Left lung (tissue), 10 donors: Measurements from ENCODE around the gene NPL. TPM values are rescaled to one million over a fixed set of nuclear protein-coding genes. Genes with fewer than 3 reads are reported as not detected.

Experiments used
- ATAC-seq: fragments of 200-7000 bp; cut with Tn5 transposase; one replicate; pipeline ENCODE4 v1.9.1; 2020; ENCODE audit warnings: moderate library complexity
- DNase-seq, 4 donors: peaks; one replicate each; pipeline ENCODE4 v3.0.0-alpha.2; 2013 to 2020
- H3K27ac ChIP-seq, 2 donors: fragments of 200-600 bp; sonication (generic) in 1 of 2; one replicate each; pipeline versions ENCODE4 v1.5.0 to v1.8.0; 2020 to 2021
- H3K27me3 ChIP-seq, 2 donors: fragments of 200-600 bp; sonication (generic) in 1 of 2; one replicate each; pipeline versions ENCODE4 v1.5.0 to v1.8.0; 2020 to 2021
- H3K36me3 ChIP-seq, 2 donors: fragments of 200-600 bp; sonication (generic) in 1 of 2; one replicate each; pipeline versions ENCODE4 v1.5.0 to v1.8.0; 2020 to 2021
- H3K4me1 ChIP-seq, 2 donors: fragments of 200-600 bp; one replicate each; pipeline ENCODE4 v1.8.0; 2021
- H3K4me3 ChIP-seq, 2 donors: fragments of 200-600 bp; sonication (generic) in 1 of 2; one replicate each; pipeline versions ENCODE4 v1.5.0 to v1.8.0; 2020 to 2021; ENCODE audit warnings: mild to moderate bottlenecking in 1 of 2
- H3K9me3 ChIP-seq, 2 donors: fragments of 200-600 bp; sonication (generic) in 1 of 2; one replicate each; pipeline versions ENCODE4 v1.5.0 to v1.8.0; 2020 to 2021
- CTCF ChIP-seq, 2 donors: fragments of 200-600 bp; sonication (generic) in 1 of 2; IDR thresholded peaks; one replicate each; pipeline versions ENCODE4 v1.5.0 to v1.8.0; 2021; ENCODE audit warnings: antibody characterized with exemption in 2 of 2
- intact Hi-C, 2 donors: fragments of 100-400 bp; cut with DNase I; formaldehyde crosslinking; loops; one replicate each; pipeline versions ENCODE4 v1.11.2 to v1.14.2; 2022
- polyA plus RNA-seq, 6 donors: library from polyadenylated mRNA; unstranded; fragments of 120-200 nt; gene quantifications; one replicate each; pipeline ENCODE4 v1.2.1, GENCODE V29; 2013; ENCODE audit not compliant: insufficient read length in 6 of 6
- total RNA-seq, 2 donors: library from RNA; stranded (reverse); fragmentation: NEBNext Ultra II Directional; extraction: Animal tissue kit (Norgen Biotek cat#: 25700); gene quantifications; one replicate each; pipeline ENCODE4 v1.2.1, GENCODE V29; 2021
- donor health status: DM: no; HTN: yes; CAD: no.
- donor health status: DM: no; HTN: no; CAD: no.

Gene NPL
- total and polyA plus RNA-seq, 8 donors, result 6.4 to 73.5 (median 8.6) TPM

- no peak overlapping the region for H3K27ac ChIP-seq
- DNase-seq, result no peak
- H3K27me3 ChIP-seq, result no peaks in the 10 kb centered on the region
- no peaks in the 10 kb centered on the region for H3K9me3 ChIP-seq
- no peaks in the 10 kb centered on the region for H3K36me3 ChIP-seq
- intact Hi-C loops, result no loop called here
- TF ChIP-seq CTCF (IDR thresholded peaks at IDR 0.05), result no peak
- H3K4me1 ChIP-seq, result no peaks in the 10 kb centered on the region
- H3K4me3 ChIP-seq, result no peak overlapping the region
- ATAC-seq, result no peak
Measured at GRCh38 chr1:182779530-182779929, 10.0 kb upstream of the NPL start.

GRCh38 chr1:182781841-182782586, 7.6 kb upstream of the NPL start:
- no peak overlapping the region for H3K4me3 ChIP-seq
- peak; percentile 76 for ATAC-seq
- no peaks in the 10 kb centered on the region for H3K4me1 ChIP-seq
- peak in 2 of 4 donors; percentile 46 to 66 for DNase-seq
- H3K9me3 ChIP-seq, result no peaks in the 10 kb centered on the region
- intact Hi-C loops, result loop anchor here (2.0 to 5.0 kb wide), 2 partner anchors 180 to 181 kb away; partner anchors contain the start of gene RGS16 (in 1 of the 2)
- no peaks in the 10 kb centered on the region for H3K36me3 ChIP-seq
- TF ChIP-seq CTCF (IDR thresholded peaks at IDR 0.05), result peak; percentile 42 to 67
- no peaks in the 10 kb centered on the region for H3K27me3 ChIP-seq
- no peak overlapping the region for H3K27ac ChIP-seq

GRCh38 chr1:182782587-182782913, 7.0 kb upstream of the NPL start:
- no peak for ATAC-seq
- DNase-seq, result no peak
- no peaks in the 10 kb centered on the region for H3K27me3 ChIP-seq
- H3K4me1 ChIP-seq, result no peaks in the 10 kb centered on the region
- H3K36me3 ChIP-seq, result no peaks in the 10 kb centered on the region
- TF ChIP-seq CTCF (IDR thresholded peaks at IDR 0.05), result no peak
- H3K27ac ChIP-seq, result no peak overlapping the region
- H3K9me3 ChIP-seq, result no peaks in the 10 kb centered on the region
- intact Hi-C loops, result loop anchor here (2.0 to 5.0 kb wide), 2 partner anchors 180 to 182 kb away; partner anchors contain the start of gene RGS16 (in 1 of the 2)
- no peak overlapping the region for H3K4me3 ChIP-seq

GRCh38 chr1:182783068-182783467, 6.5 kb upstream of the NPL start:
- Histone ChIP-seq H3K4me3 (no peak overlapping the region), H3K4me1 (no peaks in the 10 kb centered on the region), H3K9me3 (no peaks in the 10 kb centered on the region), H3K27ac (no peak overlapping the region), H3K27me3 (no peaks in the 10 kb centered on the region), H3K36me3 (no peaks in the 10 kb centered on the region)
- intact Hi-C loops, result loop anchor here (2.0 to 5.0 kb wide), 2 partner anchors 181 to 182 kb away; partner anchors contain the start of gene RGS16 (in 1 of the 2)
- TF ChIP-seq CTCF (IDR thresholded peaks at IDR 0.05), result no peak
- no peak for ATAC-seq
- no peak for DNase-seq

GRCh38 chr1:182784556-182785171, 4.9 kb upstream of the NPL start:
- no peak overlapping the region for H3K27ac ChIP-seq
- intact Hi-C loops, result loop anchor here in 1 of 2 donors (5.0 kb wide), 1 partner anchor 182 kb away; the partner anchor contains the start of gene RGS16
- peak; percentile 7 for ATAC-seq
- peak; percentile 60 to 61 for TF ChIP-seq CTCF (IDR thresholded peaks at IDR 0.05)
- peaks cover 0 to 11% of the 10 kb centered on the region in 2 donors for H3K4me1 ChIP-seq
- H3K4me3 ChIP-seq, result no peak overlapping the region
- DNase-seq, result peak in 2 of 4 donors; percentile 28 to 65
- no peaks in the 10 kb centered on the region for H3K9me3 ChIP-seq
- H3K27me3 ChIP-seq, result no peaks in the 10 kb centered on the region
- no peaks in the 10 kb centered on the region for H3K36me3 ChIP-seq
